Iris pigment epithelial cell (primary cell): Measurements from ENCODE around the gene LGI2.

Source experiments
- DNase-seq: peaks from one replicate; pipeline ENCODE4 v3.0.0-alpha.2; 2011; ENCODE audit warnings: low read depth

Gene LGI2

GRCh38 chr4:24965627-24966026 lies 65.1 kb downstream of the LGI2 start:
- DNase-seq: peak; percentile 5

DNA sequence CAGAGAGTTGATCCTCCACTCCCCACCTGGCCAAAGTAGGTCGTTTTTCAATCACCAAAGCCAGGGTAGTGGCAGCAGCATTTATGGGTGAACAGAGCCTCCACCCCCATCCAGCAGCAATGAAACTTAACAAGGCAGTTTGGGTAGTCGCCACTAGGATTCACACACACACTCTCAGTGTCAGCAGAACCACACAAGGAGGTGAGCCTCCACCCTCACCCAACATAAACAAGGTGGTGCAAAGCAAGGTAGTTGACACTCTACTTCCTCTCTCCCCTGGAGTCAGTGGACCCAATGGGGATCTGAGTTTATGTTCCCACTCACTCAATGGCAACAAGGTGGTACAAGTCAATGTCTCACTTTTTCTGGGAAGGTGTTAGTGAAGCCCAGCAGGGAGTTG lies 67.5 kb downstream of the LGI2 start:
- no peak for DNase-seq

- DNase-seq: no peak
These were observed 72.9 kb downstream of the LGI2 start for GRCh38 chr4:24957886-24958285.

DNA sequence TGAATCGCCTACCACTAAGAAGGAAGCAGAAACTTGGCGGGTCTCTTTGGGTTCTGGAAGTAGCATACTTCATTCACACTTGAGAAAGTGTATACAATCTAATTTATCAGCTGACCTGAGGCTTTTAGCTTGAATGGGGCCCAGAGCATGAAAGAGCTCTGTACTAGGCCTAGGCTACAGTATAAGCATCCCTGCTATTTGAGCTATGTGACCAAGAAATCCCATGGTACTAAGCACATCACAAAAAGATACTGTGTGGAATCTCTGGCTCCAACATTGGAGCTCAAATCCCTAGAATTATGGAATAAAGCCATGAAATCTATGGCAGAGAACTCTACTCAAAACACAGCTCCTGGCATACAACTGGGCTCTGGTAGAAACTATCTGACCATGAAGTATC lies 74.0 kb downstream of the LGI2 start:
- no peak for DNase-seq

DNA sequence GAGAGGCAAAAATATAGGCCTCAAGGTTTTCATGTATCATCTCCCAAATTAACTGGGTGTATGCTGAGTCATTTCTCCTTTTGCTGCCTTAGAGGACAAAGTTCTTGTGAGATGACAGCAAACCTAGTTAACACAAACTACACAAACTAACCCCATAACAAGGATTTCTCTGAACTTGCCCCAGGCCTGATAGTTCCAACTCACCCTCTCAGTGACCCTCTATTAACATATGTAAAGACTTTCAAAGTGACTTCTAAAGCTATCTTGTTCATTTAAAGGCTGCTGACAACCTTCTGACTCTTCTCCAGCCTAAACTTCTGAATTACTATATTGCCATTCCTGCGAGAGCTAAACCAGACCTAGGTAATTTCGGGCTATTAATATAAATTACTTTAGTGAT lies 74.7 kb downstream of the LGI2 start:
- no peak for DNase-seq

DNA sequence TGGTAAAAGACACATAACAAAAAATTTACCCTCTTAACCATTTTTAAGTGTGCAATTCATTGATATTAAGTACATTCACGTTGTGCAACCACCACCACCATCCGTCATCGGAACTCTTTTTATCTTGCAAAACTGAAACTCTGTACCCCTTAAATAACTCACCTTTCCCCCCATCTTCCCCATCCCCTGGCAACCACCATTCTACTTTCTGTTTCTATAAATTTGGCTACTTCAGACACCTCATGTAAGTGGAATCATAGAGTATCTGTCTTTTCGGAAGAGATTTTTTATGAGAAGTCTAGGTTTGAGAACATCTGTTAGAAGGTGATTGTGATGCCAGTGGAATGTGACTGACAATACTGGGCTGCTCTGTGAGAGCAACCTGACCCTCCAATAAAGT lies 78.1 kb downstream of the LGI2 start:
- no peak for DNase-seq

- DNase-seq: no peak
These were observed 80.8 kb downstream of the LGI2 start for GRCh38 chr4:24949970-24950369.
